ENCODE data around the gene REEP3.
"Not testable (repeated sequence)": the region's sequence is repeated elsewhere in the genome, so short reads cannot be mapped to it uniquely, and the experiment has no call there.

The REEP3 gene

DNA sequence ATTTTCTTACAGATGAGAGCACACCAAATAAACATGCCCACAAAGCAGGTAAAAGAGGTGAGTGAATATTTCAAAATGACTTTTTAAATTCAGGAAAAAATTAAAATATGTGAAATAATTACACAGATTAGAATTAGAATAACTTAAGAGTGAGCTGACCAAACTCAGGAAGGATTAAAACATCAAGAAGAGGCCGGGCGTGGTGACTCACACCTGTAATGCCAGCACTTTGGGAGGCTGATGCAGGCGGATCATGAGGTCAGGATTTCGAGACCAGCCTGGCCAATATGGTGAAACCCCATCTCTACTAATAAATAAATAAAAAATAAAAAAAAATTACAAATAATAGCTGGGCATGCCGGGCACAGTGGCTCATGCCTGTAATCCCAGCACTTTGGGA, 140.1 kb downstream of the REEP3 start:
- peaks cover 10% of the 10 kb centered on the region for H3K4me1 Mint-ChIP-seq
- no peaks in the 10 kb centered on the region for H3K9me3 Mint-ChIP-seq
- TF ChIP-seq, protein P1, sequence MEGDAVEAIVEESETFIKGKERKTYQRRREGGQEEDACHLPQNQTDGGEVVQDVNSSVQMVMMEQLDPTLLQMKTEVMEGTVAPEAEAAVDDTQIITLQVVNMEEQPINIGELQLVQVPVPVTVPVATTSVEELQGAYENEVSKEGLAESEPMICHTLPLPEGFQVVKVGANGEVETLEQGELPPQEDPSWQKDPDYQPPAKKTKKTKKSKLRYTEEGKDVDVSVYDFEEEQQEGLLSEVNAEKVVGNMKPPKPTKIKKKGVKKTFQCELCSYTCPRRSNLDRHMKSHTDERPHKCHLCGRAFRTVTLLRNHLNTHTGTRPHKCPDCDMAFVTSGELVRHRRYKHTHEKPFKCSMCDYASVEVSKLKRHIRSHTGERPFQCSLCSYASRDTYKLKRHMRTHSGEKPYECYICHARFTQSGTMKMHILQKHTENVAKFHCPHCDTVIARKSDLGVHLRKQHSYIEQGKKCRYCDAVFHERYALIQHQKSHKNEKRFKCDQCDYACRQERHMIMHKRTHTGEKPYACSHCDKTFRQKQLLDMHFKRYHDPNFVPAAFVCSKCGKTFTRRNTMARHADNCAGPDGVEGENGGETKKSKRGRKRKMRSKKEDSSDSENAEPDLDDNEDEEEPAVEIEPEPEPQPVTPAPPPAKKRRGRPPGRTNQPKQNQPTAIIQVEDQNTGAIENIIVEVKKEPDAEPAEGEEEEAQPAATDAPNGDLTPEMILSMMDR (IDR thresholded peaks at IDR 0.05; ENCODE audit: unreplicated experiment in 3 of 3): no peak
- H3K27me3 Mint-ChIP-seq (ENCODE audit: low read depth): no peaks in the 10 kb centered on the region
- H3K4me3 Mint-ChIP-seq: no peak overlapping the region
- H3K36me3 Mint-ChIP-seq (ENCODE audit: low read depth): no peaks in the 10 kb centered on the region
- no peak overlapping the region for H3K27ac Mint-ChIP-seq

DNA sequence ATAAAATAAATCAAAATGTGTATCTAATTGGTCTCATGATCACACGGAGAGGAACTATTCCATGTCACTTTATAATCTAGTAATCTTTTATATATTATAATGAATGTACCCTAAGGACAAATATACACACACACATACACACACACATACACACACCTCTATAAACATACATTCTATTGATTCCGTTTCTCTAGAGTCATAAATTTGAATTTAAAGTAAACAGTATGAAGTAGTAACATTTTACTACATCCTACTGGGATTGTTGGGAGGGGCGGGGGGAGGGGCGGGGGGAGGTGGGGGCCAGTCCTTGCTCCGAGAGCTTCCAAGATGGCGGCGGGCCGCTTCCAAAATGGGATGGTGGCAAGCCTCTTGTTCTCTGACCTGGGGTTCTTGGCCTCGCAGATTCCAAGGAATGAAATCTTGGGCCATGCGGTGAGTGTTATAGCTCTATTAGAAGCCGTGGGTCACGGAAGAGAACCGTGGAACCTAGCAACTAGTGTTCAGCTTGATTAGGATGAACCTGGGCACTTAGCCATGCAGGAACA, 143.2 kb downstream of the REEP3 start:
- H3K27ac Mint-ChIP-seq: peak overlapping the region in 1 of 3 experiments; percentile 70
- H3K27me3 Mint-ChIP-seq (ENCODE audit: low read depth): no peaks in the 10 kb centered on the region
- no peaks in the 10 kb centered on the region for H3K36me3 Mint-ChIP-seq (ENCODE audit: low read depth)

DNA sequence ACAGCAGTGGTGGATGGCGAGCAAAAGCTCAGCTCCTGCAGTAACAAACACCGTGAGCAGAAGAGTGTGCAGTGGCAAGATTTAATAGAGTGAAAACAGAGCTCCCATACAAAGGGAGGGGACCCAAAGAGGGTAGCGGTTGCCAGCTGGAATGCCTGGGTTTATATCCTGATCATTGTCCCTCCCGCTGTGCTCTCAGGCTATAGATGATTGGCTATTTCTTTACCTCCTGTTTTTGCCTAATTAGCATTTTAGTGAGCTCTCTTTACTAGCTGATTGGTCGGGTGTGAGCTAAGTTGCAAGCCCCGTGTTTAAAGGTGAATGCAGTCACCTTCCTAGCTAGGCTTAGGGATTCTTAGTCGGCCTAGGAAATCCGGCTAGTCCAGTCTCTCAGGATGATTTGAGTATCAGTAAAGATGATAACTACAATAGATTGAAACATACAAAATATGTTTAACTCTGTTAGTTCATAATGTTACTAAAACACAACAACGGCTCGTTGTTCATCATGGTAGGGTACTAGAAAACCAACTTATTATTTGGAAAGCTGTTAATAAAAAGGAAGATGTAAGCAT, 143.9 kb downstream of the REEP3 start:
- H3K4me1 Mint-ChIP-seq: peaks cover 33% of the 10 kb centered on the region
- not testable (repeated sequence) for H3K36me3 Mint-ChIP-seq (ENCODE audit: low read depth); H3K9me3 Mint-ChIP-seq; H3K4me3 Mint-ChIP-seq; H3K27me3 Mint-ChIP-seq (ENCODE audit: low read depth)
- H3K27ac Mint-ChIP-seq: peak overlapping the region; percentile 53 to 93 (median 81)

More for the DNA sequence above, 143.2 kb downstream of the REEP3 start:
- Mint-ChIP-seq H3K4me1 (peaks cover 29% of the 10 kb centered on the region), H3K9me3 (no peaks in the 10 kb centered on the region), H3K4me3 (no peak overlapping the region)
- TF ChIP-seq, protein P1 (IDR thresholded peaks at IDR 0.05; ENCODE audit: unreplicated experiment in 3 of 3): no peak

DNA sequence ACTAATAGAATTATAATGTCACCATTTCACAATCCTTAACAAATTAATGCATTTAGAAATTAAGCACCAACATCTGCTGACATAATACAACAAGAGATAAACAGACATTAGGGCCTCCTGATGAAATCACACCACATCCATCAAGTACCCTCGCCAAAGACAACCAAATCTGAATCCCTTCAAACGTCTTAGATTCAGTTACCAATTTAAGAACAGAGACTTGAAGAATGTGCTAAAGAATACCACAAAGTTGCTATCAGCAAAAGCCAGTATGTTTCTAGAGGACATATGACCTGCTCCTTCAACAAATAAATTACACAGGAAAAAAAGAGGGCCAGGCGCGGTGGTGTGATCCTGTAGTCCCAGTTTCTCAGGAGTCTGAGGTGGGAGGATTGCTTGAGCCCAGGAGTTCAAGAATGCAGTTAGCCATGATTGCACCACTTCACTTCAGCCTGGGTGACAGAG, 144.5 kb downstream of the REEP3 start:
- Mint-ChIP-seq H3K4me3 (peak overlapping the region in 1 of 3 experiments; percentile 49), H3K36me3 (ENCODE audit: low read depth) (no peaks in the 10 kb centered on the region), H3K27ac (peak overlapping the region; percentile 53 to 93 (median 81)), H3K4me1 (peaks cover 39% of the 10 kb centered on the region), H3K9me3 (no peaks in the 10 kb centered on the region), H3K27me3 (ENCODE audit: low read depth) (peaks cover 4% of the 10 kb centered on the region)
- TF ChIP-seq, protein P1 (IDR thresholded peaks at IDR 0.05; ENCODE audit: unreplicated experiment in 3 of 3): no peak

DNA sequence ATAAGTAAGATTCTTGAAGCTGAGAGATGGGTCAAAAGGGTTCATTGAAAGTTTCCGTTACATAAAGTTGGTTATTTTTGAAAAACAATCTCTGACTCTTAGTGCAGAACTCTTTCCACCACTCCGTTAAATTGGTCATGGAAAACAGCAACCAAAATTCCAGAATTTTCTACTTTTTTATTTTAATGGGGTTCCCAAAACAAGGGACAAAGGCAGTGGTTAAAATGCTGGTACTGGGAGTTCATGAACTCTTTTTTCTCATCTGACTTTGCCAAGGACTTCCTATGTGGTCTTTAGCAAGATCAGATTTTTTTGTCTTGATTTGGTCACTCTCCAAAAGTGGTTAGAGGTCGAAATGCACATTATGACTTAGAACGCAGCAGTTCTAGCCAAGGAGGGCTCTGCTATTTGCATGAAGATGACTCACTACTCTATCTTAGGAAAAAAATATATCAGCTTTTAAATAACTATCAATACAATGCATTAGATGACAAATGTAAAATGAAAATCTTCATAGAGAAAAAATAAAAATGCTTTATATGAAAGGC, 145.7 kb downstream of the REEP3 start:
- Mint-ChIP-seq H3K4me1 (peaks cover 51% of the 10 kb centered on the region), H3K27me3 (ENCODE audit: low read depth) (peaks cover 4% of the 10 kb centered on the region), H3K9me3 (no peaks in the 10 kb centered on the region), H3K27ac (no peak overlapping the region), H3K4me3 (no peak overlapping the region), H3K36me3 (ENCODE audit: low read depth) (no peaks in the 10 kb centered on the region)
- TF ChIP-seq, protein P1 (IDR thresholded peaks at IDR 0.05; ENCODE audit: unreplicated experiment in 3 of 3): no peak

DNA sequence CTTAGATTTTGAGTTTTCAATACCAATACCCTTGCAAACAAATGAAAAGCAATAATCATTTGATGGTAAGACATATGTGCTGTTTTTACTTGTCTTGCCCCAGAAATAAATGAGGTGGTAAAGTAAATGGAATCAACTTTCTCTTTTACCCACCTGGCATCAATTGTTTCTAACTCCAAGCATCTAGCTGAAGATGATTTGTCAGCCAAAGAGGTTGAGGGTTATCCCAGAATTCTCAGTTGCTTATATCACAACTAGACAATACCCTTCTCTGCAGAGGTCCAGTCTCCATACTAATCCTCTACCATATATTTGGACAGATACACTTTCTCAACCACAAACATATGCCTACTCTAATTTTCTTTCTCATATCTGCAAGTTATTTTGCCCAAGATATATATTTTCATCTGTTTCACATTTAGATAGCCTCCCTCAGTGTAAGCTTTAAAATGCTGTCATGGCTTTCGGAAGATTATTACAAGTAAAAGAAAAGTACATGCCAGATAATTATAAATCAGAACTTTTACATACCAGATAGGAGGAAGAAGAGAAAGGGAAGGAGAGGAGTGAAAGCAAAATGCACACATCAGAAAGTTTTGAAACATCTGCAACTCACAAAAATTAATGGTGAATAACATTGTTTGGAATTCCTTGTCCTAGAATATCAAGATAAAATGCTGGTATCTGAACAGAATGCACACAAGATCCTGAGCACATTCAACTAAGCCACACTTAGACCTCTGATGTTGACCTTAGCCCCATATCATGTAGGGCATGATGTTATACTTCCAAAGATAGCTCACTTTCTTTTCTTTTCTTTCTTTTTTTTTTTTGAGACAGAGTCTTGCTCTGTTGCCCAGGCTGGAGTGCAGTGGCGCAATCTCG, 146.6 kb downstream of the REEP3 start:
- H3K4me3 Mint-ChIP-seq: no peak overlapping the region
- H3K9me3 Mint-ChIP-seq: no peaks in the 10 kb centered on the region
- TF ChIP-seq, protein P1 (IDR thresholded peaks at IDR 0.05; ENCODE audit: unreplicated experiment in 3 of 3): no peak
- H3K36me3 Mint-ChIP-seq (ENCODE audit: low read depth): no peaks in the 10 kb centered on the region
- H3K4me1 Mint-ChIP-seq: peaks cover 60% of the 10 kb centered on the region
- H3K27ac Mint-ChIP-seq: peak overlapping the region; percentile 85 to 94 (median 87)
- H3K27me3 Mint-ChIP-seq (ENCODE audit: low read depth): peaks cover 4% of the 10 kb centered on the region

Measured in nephron (organoid).